SK-N-SH (cell line): ENCODE data around the gene UEVLD. TPM values are rescaled to one million over a fixed set of nuclear protein-coding genes. Genes with fewer than 3 reads are reported as not detected.

Experiments
- CTCF ChIA-PET: fragments of 300-600, 350-600 bp; formaldehyde crosslinking; extraction: SDS; loops from one replicate; lab custom pipeline; 2021; lab: Yijun Ruan, JAX
- POLR2A ChIA-PET: fragments of 350-600 bp; sonication (Branson Sonifier 250); formaldehyde crosslinking; extraction: SDS; loops from one replicate; lab custom pipeline; 2020; ENCODE audit warnings: antibody characterized with exemption, inconsistent platforms; lab: Yijun Ruan, JAX
- DNase-seq: peaks from one replicate; pipeline ENCODE4 v3.0.0; 2012
- H2AFZ ChIP-seq: fragments of 200-600 bp; sonication (generic); 2 replicates; pipeline ENCODE4 v1.8.1; 2016; ENCODE audit warnings: antibody characterized with exemption, mild to moderate bottlenecking, low read depth
- H3F3A ChIP-seq: fragments of 200-600 bp; sonication (generic); replicated peaks from 2 replicates; pipeline ENCODE3; 2016; ENCODE audit warnings: antibody characterized with exemption, mild to moderate bottlenecking; ENCODE audit not compliant: insufficient read depth
- H3K27ac ChIP-seq, 2 experiments: fragments of 200-500 bp in 1 of 2; fragments of 200-600 bp in 1 of 2; sonication (Bioruptor generic) in 1 of 2; sonication (generic), shearing (Covaris generic) in 1 of 2; 2 replicates each; pipeline versions ENCODE4 v1.5.1 to v1.6.1; 2014 to 2016; ENCODE audit warnings: low read depth in 2 of 2, inconsistent platforms in 1 of 2, low read length in 1 of 2, mild to moderate bottlenecking in 1 of 2, mixed read lengths in 1 of 2
- H3K27me3 ChIP-seq: fragments of 200-600 bp; sonication (generic), shearing (Covaris generic); 2 replicates; pipeline ENCODE4 v1.6.1; 2016; ENCODE audit warnings: mixed run types; ENCODE audit not compliant: insufficient read depth
- H3K36me3 ChIP-seq, 2 experiments: fragments of 200-500 bp in 1 of 2; fragments of 200-600 bp in 1 of 2; sonication (Bioruptor generic) in 1 of 2; sonication (generic) in 1 of 2; replicated peaks in 1 of 2; 2 replicates each; pipeline versions ENCODE3 to v1.5.1; 2014 to 2016; ENCODE audit warnings: low read length in 1 of 2, mild to moderate bottlenecking in 1 of 2; ENCODE audit not compliant: insufficient read depth in 2 of 2, control insufficient read depth in 1 of 2
- H3K4me1 ChIP-seq, 2 experiments: fragments of 200-500 bp in 1 of 2; fragments of 200-600 bp in 1 of 2; sonication (Bioruptor generic) in 1 of 2; sonication (generic), shearing (Covaris generic) in 1 of 2; 2 replicates each; pipeline versions ENCODE4 v1.5.1 to v1.6.1; 2014 to 2016; ENCODE audit warnings: low read depth in 1 of 2, low read length in 1 of 2, mixed run types in 1 of 2; ENCODE audit not compliant: insufficient read depth in 2 of 2, control insufficient read depth in 1 of 2
- H3K4me2 ChIP-seq: fragments of 200-600 bp; sonication (generic), shearing (Covaris generic); 2 replicates; pipeline ENCODE4 v1.6.1; 2017; ENCODE audit warnings: mixed run types
- H3K4me3 ChIP-seq, 2 experiments: fragments of 200-500 bp in 1 of 2; fragments of 200-600 bp in 1 of 2; sonication (Bioruptor generic) in 1 of 2; sonication (generic), shearing (Covaris generic) in 1 of 2; 2 replicates each; pipeline versions ENCODE4 v1.5.1 to v1.8.1; 2014 to 2016; ENCODE audit warnings: low read depth in 2 of 2, inconsistent platforms in 1 of 2, low read length in 1 of 2, mild to moderate bottlenecking in 1 of 2, mixed read lengths in 1 of 2, moderate library complexity in 1 of 2
- H3K79me2 ChIP-seq: fragments of 200-600 bp; sonication (generic); 2 replicates; pipeline ENCODE4 v1.8.1; 2017; ENCODE audit warnings: mild to moderate bottlenecking; ENCODE audit not compliant: insufficient read depth
- H3K9ac ChIP-seq: fragments of 200-600 bp; sonication (generic); 2 replicates; pipeline ENCODE4 v1.6.1; 2017; ENCODE audit warnings: mixed run types
- H3K9me2 ChIP-seq: fragments of 200-600 bp; sonication (generic); 2 replicates; pipeline ENCODE4 v1.6.1; 2017; ENCODE audit warnings: mixed run types
- H3K9me3 ChIP-seq: fragments of 200-600 bp; sonication (generic); 2 replicates; pipeline ENCODE4 v1.6.1; 2017; ENCODE audit warnings: mixed run types, mild to moderate bottlenecking, moderate library complexity
- H4K20me1 ChIP-seq: fragments of 200-600 bp; sonication (generic); 2 replicates; pipeline ENCODE4 v1.6.1; 2017; ENCODE audit warnings: mild to moderate bottlenecking, mixed run types; ENCODE audit not compliant: insufficient read depth
- CHD2 ChIP-seq: fragments of 150-350 bp; IDR thresholded peaks from 2 replicates; pipeline ENCODE4 v1.6.1; 2018; ENCODE audit warnings: low read length; ENCODE audit not compliant: partially characterized antibody
- CTCF ChIP-seq: fragments of 200-600 bp; sonication (generic); IDR thresholded peaks from 2 replicates; pipeline ENCODE4 v1.6.1; 2017; ENCODE audit warnings: antibody characterized with exemption, mild to moderate bottlenecking, moderate library complexity
- ELF1 ChIP-seq: IDR thresholded peaks from 2 replicates; pipeline ENCODE4 v1.4.0; 2012
- EP300 ChIP-seq, 2 experiments: IDR thresholded peaks; 2 replicates each; pipeline versions ENCODE4 v1.4.0 to v1.6.1; 2012; ENCODE audit warnings: borderline replicate concordance in 1 of 2, low read depth in 1 of 2, low read length in 1 of 2
- EZH2phosphoT487 ChIP-seq: fragments of 200-600 bp; sonication (generic); IDR thresholded peaks from 2 replicates; pipeline ENCODE4 v1.6.1; 2017; ENCODE audit warnings: low read depth, mixed run types, mild to moderate bottlenecking, antibody characterized with exemption, moderate library complexity, borderline replicate concordance
- FOSL2 ChIP-seq: IDR thresholded peaks from 2 replicates; pipeline ENCODE4 v1.4.0; 2012; ENCODE audit warnings: low read depth, mild to moderate bottlenecking, moderate library complexity, borderline replicate concordance
- GATA2 ChIP-seq: sonication (generic); formaldehyde crosslinking; IDR thresholded peaks from 2 replicates; pipeline ENCODE4 v1.5.0; 2020; ENCODE audit warnings: mild to moderate bottlenecking, missing genetic modification reagents
- MEF2A ChIP-seq: IDR thresholded peaks from 2 replicates; pipeline ENCODE4 v1.4.0; 2012; ENCODE audit warnings: low read depth, borderline replicate concordance
- NFIC ChIP-seq: IDR thresholded peaks from 2 replicates; pipeline ENCODE4 v1.4.0; 2012; ENCODE audit warnings: borderline replicate concordance
- NRF1 ChIP-seq: IDR thresholded peaks from 2 replicates; pipeline ENCODE4 v1.6.1; 2012; ENCODE audit warnings: low read depth, mild to moderate bottlenecking, low read length
- POLR2AphosphoS5 ChIP-seq: IDR thresholded peaks from 2 replicates; pipeline ENCODE4 v1.6.1; 2012; ENCODE audit warnings: low read depth, low read length
- RCOR1 ChIP-seq: fragments of 150-350 bp; IDR thresholded peaks from 2 replicates; pipeline ENCODE4 v1.6.1; 2017; ENCODE audit warnings: antibody characterized with exemption, low read length
- SIN3A ChIP-seq: IDR thresholded peaks from 2 replicates; pipeline ENCODE4 v1.6.1; 2012; ENCODE audit warnings: low read depth, mild to moderate bottlenecking, low read length, moderate library complexity, borderline replicate concordance
- SMC3 ChIP-seq: IDR thresholded peaks from 2 replicates; pipeline ENCODE4 v1.6.1; 2012; ENCODE audit warnings: low read depth, low read length, improper control_type of control experiment
- TCF12 ChIP-seq: IDR thresholded peaks from 2 replicates; pipeline ENCODE4 v1.4.0; 2012
- TEAD4 ChIP-seq: IDR thresholded peaks from 2 replicates; pipeline ENCODE4 v1.4.0; 2012; ENCODE audit warnings: mild to moderate bottlenecking, borderline replicate concordance; ENCODE audit not compliant: insufficient read depth
- YY1 ChIP-seq: IDR thresholded peaks from 2 replicates; pipeline ENCODE4 v1.4.0; 2012; ENCODE audit warnings: low read depth, mild to moderate bottlenecking
- WGBS: methylation state at CpG from one replicate; pipeline ENCODE4 v1.1.6; 2017; ENCODE audit warnings: low lambda C conversion rate; 5-methylcytosine and 5-hydroxymethylcytosine counted together
- polyA plus RNA-seq, 3 experiments: library from polyadenylated mRNA; depleted of rRNA; stranded (reverse); fragments of >200 nt; gene quantifications; 2 replicates each; pipeline ENCODE4 v1.2.3, GENCODE V29; 2012
- TF ChIP-seq, protein P1 (sequence below): fragments of 150-350 bp; IDR thresholded peaks from 2 replicates; pipeline ENCODE4 v1.6.1; 2016; ENCODE audit warnings: mild to moderate bottlenecking, low read depth, low read length
- TF ChIP-seq, protein P2 (sequence below): IDR thresholded peaks from 2 replicates; pipeline ENCODE4 v1.4.0; 2012; ENCODE audit warnings: low read depth, borderline replicate concordance
- TF ChIP-seq, protein P3 (sequence below): IDR thresholded peaks from 2 replicates; pipeline ENCODE4; 2012

The UEVLD gene
- polyA plus RNA-seq, 1 of the 3 experiments (the other 2 are of a cell fraction) = 8.9 TPM

- no peaks in the 10 kb centered on the region for H3K9me2 ChIP-seq
- ChIA-PET POLR2A (interaction anchor here (0.7 kb wide), 1 partner anchor 11 kb away, joined by 3 read pairs; no protein-coding TSS in a partner anchor), CTCF (interaction anchor here (0.6 kb wide), 2 partner anchors 19 to 52 kb away, joined by 3 read pairs; no protein-coding TSS in a partner anchor)
- H3K36me3 ChIP-seq = peaks cover 2 to 10% of the 10 kb centered on the region in 2 experiments
- H3K4me2 ChIP-seq = no peak overlapping the region
- 97% methylated on average over 4 of the region's 4 CpGs for WGBS
- no peaks in the 10 kb centered on the region for H3K4me1 ChIP-seq
- peaks cover 10% of the 10 kb centered on the region for H3F3A ChIP-seq
- H3K27ac ChIP-seq = no peak overlapping the region
- no peak overlapping the region for H2AFZ ChIP-seq
- no peak overlapping the region for H3K9ac ChIP-seq
- DNase-seq = no peak
- H3K27me3 ChIP-seq = no peaks in the 10 kb centered on the region
- no peak overlapping the region for H3K4me3 ChIP-seq
- H4K20me1 ChIP-seq = no peaks in the 10 kb centered on the region
- no peaks in the 10 kb centered on the region for H3K9me3 ChIP-seq
- TF ChIP-seq ELF1 (no peak), CTCF (no peak), SIN3A (no peak), POLR2AphosphoS5 (no peak), MEF2A (no peak), SMC3 (no peak), EP300 (IDR thresholded peaks at IDR 0.05; ENCODE audit: borderline replicate concordance in 1 of 2, low read depth in 1 of 2, low read length in 1 of 2) (no peak), NRF1 (no peak), FOSL2 (no peak), GATA2 (CRISPR knock-in tag) (no peak), RCOR1 (no peak), TEAD4 (no peak), EZH2phosphoT487 (no peak), NFIC (no peak), YY1 (no peak), TCF12 (no peak), CHD2 (no peak)
- TF ChIP-seq, protein P1, sequence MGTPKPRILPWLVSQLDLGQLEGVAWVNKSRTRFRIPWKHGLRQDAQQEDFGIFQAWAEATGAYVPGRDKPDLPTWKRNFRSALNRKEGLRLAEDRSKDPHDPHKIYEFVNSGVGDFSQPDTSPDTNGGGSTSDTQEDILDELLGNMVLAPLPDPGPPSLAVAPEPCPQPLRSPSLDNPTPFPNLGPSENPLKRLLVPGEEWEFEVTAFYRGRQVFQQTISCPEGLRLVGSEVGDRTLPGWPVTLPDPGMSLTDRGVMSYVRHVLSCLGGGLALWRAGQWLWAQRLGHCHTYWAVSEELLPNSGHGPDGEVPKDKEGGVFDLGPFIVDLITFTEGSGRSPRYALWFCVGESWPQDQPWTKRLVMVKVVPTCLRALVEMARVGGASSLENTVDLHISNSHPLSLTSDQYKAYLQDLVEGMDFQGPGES = no peak
- TF ChIP-seq, protein P2, sequence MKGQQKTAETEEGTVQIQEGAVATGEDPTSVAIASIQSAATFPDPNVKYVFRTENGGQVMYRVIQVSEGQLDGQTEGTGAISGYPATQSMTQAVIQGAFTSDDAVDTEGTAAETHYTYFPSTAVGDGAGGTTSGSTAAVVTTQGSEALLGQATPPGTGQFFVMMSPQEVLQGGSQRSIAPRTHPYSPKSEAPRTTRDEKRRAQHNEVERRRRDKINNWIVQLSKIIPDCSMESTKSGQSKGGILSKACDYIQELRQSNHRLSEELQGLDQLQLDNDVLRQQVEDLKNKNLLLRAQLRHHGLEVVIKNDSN = no peak
- TF ChIP-seq, protein P3, sequence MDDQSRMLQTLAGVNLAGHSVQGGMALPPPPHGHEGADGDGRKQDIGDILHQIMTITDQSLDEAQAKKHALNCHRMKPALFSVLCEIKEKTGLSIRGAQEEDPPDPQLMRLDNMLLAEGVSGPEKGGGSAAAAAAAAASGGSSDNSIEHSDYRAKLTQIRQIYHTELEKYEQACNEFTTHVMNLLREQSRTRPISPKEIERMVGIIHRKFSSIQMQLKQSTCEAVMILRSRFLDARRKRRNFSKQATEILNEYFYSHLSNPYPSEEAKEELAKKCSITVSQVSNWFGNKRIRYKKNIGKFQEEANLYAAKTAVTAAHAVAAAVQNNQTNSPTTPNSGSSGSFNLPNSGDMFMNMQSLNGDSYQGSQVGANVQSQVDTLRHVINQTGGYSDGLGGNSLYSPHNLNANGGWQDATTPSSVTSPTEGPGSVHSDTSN = no peak
- no peaks in the 10 kb centered on the region for H3K79me2 ChIP-seq
Measured at GRCh38 chr11:18600915-18601569, 12.5 kb upstream of the UEVLD start.
